ENCODE results near the gene RHOU. TPM values are rescaled to one million over a fixed set of nuclear protein-coding genes. Genes with fewer than 3 reads are reported as not detected.

RHOU gene
- total and polyA plus RNA-seq, 2 experiments from 2014 or later: 0.95 to 4.4 TPM

- Histone ChIP-seq H3K27ac (ENCODE audit: low read depth) (no peak overlapping the region), H3K4me3 (no peak overlapping the region), H3K4me2 (no peak overlapping the region), H3K27me3 (ENCODE audit: insufficient read depth) (no peaks in the 10 kb centered on the region), H3F3A (replicated peaks; ENCODE audit: low read depth) (no peaks in the 10 kb centered on the region), H3K4me1 (ENCODE audit: insufficient read depth) (0 out of 2 replicates have a peak, but pooled peaks cover under 1% of the 10 kb centered on the region), H3K79me2 (replicated peaks; ENCODE audit: insufficient read depth) (no peaks in the 10 kb centered on the region), H3K9me2 (ENCODE audit: insufficient read depth) (no peaks in the 10 kb centered on the region), H4K20me1 (replicated peaks; ENCODE audit: insufficient read depth) (no peaks in the 10 kb centered on the region), H3K36me3 (ENCODE audit: insufficient read depth) (no peaks in the 10 kb centered on the region), H2AFZ (no peak overlapping the region)
- TF ChIP-seq ZNF331 (CRISPR knock-in tag; IDR thresholded peaks at IDR 0.05; ENCODE audit: low read depth) (no peak), NANOG (IDR thresholded peaks at IDR 0.05; ENCODE audit: borderline replicate concordance) (no peak), STAT1 (IDR thresholded peaks at IDR 0.05; ENCODE audit: unreplicated experiment) (no peak), ZNF462 (CRISPR knock-in tag; IDR thresholded peaks at IDR 0.05) (no peak), JUNB (IDR thresholded peaks at IDR 0.05; ENCODE audit: unreplicated experiment) (no peak), EZH2 (IDR thresholded peaks at IDR 0.05; ENCODE audit: low read depth, unreplicated experiment) (no peak), ZNF114 (CRISPR knock-in tag; IDR thresholded peaks at IDR 0.05) (no peak), EZH2phosphoT487 (IDR thresholded peaks at IDR 0.05; ENCODE audit: unreplicated experiment) (no peak), CREB1 (CRISPR knock-in tag; IDR thresholded peaks at IDR 0.05; ENCODE audit: low read depth) (no peak), POLR2AphosphoS5 (IDR thresholded peaks at IDR 0.05; ENCODE audit: low read depth) (no peak), REST (IDR thresholded peaks at IDR 0.05; ENCODE audit: unreplicated experiment) (no peak)
- TF ChIP-seq, protein P1, sequence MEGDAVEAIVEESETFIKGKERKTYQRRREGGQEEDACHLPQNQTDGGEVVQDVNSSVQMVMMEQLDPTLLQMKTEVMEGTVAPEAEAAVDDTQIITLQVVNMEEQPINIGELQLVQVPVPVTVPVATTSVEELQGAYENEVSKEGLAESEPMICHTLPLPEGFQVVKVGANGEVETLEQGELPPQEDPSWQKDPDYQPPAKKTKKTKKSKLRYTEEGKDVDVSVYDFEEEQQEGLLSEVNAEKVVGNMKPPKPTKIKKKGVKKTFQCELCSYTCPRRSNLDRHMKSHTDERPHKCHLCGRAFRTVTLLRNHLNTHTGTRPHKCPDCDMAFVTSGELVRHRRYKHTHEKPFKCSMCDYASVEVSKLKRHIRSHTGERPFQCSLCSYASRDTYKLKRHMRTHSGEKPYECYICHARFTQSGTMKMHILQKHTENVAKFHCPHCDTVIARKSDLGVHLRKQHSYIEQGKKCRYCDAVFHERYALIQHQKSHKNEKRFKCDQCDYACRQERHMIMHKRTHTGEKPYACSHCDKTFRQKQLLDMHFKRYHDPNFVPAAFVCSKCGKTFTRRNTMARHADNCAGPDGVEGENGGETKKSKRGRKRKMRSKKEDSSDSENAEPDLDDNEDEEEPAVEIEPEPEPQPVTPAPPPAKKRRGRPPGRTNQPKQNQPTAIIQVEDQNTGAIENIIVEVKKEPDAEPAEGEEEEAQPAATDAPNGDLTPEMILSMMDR (conservative IDR thresholded peaks at IDR 0.05; ENCODE audit: low read depth in 2 of 2): no peak
- TF ChIP-seq, protein P2, sequence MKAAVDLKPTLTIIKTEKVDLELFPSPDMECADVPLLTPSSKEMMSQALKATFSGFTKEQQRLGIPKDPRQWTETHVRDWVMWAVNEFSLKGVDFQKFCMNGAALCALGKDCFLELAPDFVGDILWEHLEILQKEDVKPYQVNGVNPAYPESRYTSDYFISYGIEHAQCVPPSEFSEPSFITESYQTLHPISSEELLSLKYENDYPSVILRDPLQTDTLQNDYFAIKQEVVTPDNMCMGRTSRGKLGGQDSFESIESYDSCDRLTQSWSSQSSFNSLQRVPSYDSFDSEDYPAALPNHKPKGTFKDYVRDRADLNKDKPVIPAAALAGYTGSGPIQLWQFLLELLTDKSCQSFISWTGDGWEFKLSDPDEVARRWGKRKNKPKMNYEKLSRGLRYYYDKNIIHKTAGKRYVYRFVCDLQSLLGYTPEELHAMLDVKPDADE (IDR thresholded peaks at IDR 0.05): no peak
- Mint-ChIP-seq H3K36me3 (ENCODE audit: low read depth) (peaks cover 5% of the 10 kb centered on the region; the same call in 1 of the 3 replicates), H3K27me3 (ENCODE audit: insufficient read depth, low read depth, poor library complexity) (no peaks in the 10 kb centered on the region), H3K27ac (no peak overlapping the region), H3K9me3 (no peaks in the 10 kb centered on the region), H3K4me1 (peaks cover under 1% of the 10 kb centered on the region), H3K4me3 (no peak overlapping the region)
- DNase-seq (ENCODE audit: low spot score) (no peak), ATAC-seq (no peak)
Measured at GRCh38 chr1:228748431-228748830, 13.2 kb downstream of the RHOU start.
